Measurements from ENCODE around the gene YIF1B. TPM values are rescaled to one million over a fixed set of nuclear protein-coding genes. Genes with fewer than 3 reads are reported as not detected.

The YIF1B gene
- total RNA-seq, 4 donors from 2014 or later = 15.0 to 24.5 (median 18.4) TPM

- no peaks in the 10 kb centered on the region for H3K36me3 ChIP-seq
- WGBS, 2 donors (ENCODE audit: low coverage in 1 of 2) = 72% methylated on average over 3 of the region's 5 CpGs; no CpG with 5 or more reads in 1 of the 2 donors
- H3K27ac ChIP-seq = peak overlapping the region; percentile 83 to 92 (median 90)
- no peak for TF ChIP-seq EP300 (IDR thresholded peaks at IDR 0.05; ENCODE audit: low read depth)
- no peak for TF ChIP-seq POLR2AphosphoS5 (IDR thresholded peaks at IDR 0.05)
- no peak for TF ChIP-seq POLR2A (IDR thresholded peaks at IDR 0.05)
- H3K4me1 ChIP-seq = peaks cover 25 to 65% (median 32%) of the 10 kb centered on the region in 4 donors
- DNase-seq = no peak
- H3K27me3 ChIP-seq = peaks cover 24% of the 10 kb centered on the region
- intact Hi-C loops (cut with DNase I; ENCODE audit: low total_unique reads) = loop anchor here (2.0 kb wide), 1 partner anchor 67 kb away; no protein-coding TSS in a partner anchor
- H3K9me3 ChIP-seq = no peaks in the 10 kb centered on the region
- peak overlapping the region in 3 of 4 donors; percentile 11 to 30 (median 21) for H3K4me3 ChIP-seq
- in situ Hi-C loops (cut with MboI; ENCODE audit: low pct_ligation_motif_present in 1 of 4, low pct_unique_long_range_greater_than_20kb in 1 of 4, low sequenced_read_pairs in 3 of 4) = no loop called here
Measured at GRCh38 chr19:38253788-38254187, 62.0 kb downstream of the YIF1B start.

Small RNA genes within 50 kb of the gene (small RNA-seq; reads per million reads assigned to genes)
- 0 reads per million in 4 donors for gene RF00019

Other genes starting within 250 kb of the YIF1B start
- gene DPF1, start 91.7 kb downstream of the YIF1B start, total RNA-seq = not detected
- 100 to 1,000 TPM in 2 of 4 donors, 10 to 100 TPM in 2; 41.5 to 116 (median 80.0) TPM for gene PPP1R14A, start 59.6 kb downstream of the YIF1B start, total RNA-seq
- gene SPINT2, start 51.4 kb downstream of the YIF1B start, total RNA-seq = 1,000 to 10,000 TPM in 2 of 4 donors, 100 to 1,000 TPM in 2; 396 to 1,376 (median 946) TPM
- gene C19orf33, start 11.7 kb downstream of the YIF1B start, total RNA-seq = 1,000 to 10,000 TPM in 1 of 4 donors, 100 to 1,000 TPM in 2, 10 to 100 TPM in 1; 76.0 to 1,160 (median 338) TPM
- gene KCNK6, start 3.9 kb upstream of the YIF1B start, total RNA-seq = 10 to 100 TPM; 14.9 to 44.5 (median 17.6) TPM
- 10 to 100 TPM in 3 of 4 donors, 1 to 10 TPM in 1; 7.0 to 59.5 (median 20.3) TPM for gene CATSPERG, start 19.9 kb upstream of the YIF1B start, total RNA-seq
- gene PSMD8, start 58.6 kb upstream of the YIF1B start, total RNA-seq = 100 to 1,000 TPM in 1 of 4 donors, 10 to 100 TPM in 3; 28.1 to 171 (median 78.5) TPM
- not detected for gene GGN, start 72.1 kb upstream of the YIF1B start, total RNA-seq
- gene SPRED3, start 72.8 kb upstream of the YIF1B start, total RNA-seq = 1 to 10 TPM in 1 of 4 donors, under 1 TPM in 2, not detected in 1; 0.14 to 3.0 (median 0.48) TPM
- 100 to 1,000 TPM in 1 of 4 donors, 10 to 100 TPM in 3; 34.0 to 102 (median 41.2) TPM for gene FAM98C, start 87.1 kb upstream of the YIF1B start, total RNA-seq
- 10 to 100 TPM in 1 of 4 donors, 1 to 10 TPM in 2, not detected in 1; 1.5 to 19.8 (median 1.7) TPM for gene RASGRP4, start 110.3 kb upstream of the YIF1B start, total RNA-seq
- 1 to 10 TPM in 3 of 4 donors, under 1 TPM in 1; 0.20 to 2.1 (median 1.4) TPM for gene RYR1, start 117.7 kb upstream of the YIF1B start, total RNA-seq